Anterior cingulate cortex (tissue), 58 donors: ENCODE measurements around the gene TCAF1.

Experiments used
- DNase-seq, 58 donors: peaks; one replicate each; lab custom pipeline; 2025; lab: John Stamatoyannopoulos, UW

TCAF1 gene, protein sequence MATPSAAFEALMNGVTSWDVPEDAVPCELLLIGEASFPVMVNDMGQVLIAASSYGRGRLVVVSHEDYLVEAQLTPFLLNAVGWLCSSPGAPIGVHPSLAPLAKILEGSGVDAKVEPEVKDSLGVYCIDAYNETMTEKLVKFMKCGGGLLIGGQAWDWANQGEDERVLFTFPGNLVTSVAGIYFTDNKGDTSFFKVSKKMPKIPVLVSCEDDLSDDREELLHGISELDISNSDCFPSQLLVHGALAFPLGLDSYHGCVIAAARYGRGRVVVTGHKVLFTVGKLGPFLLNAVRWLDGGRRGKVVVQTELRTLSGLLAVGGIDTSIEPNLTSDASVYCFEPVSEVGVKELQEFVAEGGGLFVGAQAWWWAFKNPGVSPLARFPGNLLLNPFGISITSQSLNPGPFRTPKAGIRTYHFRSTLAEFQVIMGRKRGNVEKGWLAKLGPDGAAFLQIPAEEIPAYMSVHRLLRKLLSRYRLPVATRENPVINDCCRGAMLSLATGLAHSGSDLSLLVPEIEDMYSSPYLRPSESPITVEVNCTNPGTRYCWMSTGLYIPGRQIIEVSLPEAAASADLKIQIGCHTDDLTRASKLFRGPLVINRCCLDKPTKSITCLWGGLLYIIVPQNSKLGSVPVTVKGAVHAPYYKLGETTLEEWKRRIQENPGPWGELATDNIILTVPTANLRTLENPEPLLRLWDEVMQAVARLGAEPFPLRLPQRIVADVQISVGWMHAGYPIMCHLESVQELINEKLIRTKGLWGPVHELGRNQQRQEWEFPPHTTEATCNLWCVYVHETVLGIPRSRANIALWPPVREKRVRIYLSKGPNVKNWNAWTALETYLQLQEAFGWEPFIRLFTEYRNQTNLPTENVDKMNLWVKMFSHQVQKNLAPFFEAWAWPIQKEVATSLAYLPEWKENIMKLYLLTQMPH

DNA sequence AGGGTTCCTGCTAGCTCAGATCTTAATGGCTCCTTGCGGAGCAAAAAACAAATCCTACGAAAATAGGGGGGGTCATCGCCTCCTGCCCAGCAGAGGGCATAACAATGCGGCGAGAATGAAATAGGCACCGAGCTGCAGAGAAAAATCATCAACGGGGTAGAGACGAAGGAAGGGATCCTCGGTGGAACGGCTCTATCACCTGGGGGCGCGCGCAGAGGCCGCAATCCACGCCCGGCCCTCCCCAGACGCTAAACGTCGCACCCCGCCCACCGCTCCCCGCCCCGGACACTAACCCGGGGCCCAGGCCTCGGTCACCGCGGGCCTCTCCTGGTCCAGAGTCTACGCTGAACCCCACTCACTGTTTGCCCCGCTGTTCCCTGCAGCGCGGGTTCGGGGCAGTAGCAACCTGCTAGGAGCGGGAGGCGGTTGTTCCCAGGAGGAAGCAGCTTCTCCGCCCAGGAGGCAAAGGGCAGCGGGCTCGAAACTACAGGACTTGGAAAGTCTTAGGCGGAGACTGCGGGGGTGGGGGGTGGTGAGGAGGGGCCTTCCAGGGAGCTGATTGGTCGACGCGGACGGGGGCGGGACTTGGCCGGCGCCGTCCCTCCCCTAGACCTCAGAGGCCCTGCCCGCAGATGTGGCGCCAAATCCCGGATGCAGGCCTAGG is at the start of gene TCAF1:
Gene TCAF1 (minus strand): TSS at position 509 of the 664 bp plus-strand sequence. CDS start 25,568 bp downstream, outside the sequence.
- DNase-seq = peak; percentile 39 to 97 (median 91)

DNA sequence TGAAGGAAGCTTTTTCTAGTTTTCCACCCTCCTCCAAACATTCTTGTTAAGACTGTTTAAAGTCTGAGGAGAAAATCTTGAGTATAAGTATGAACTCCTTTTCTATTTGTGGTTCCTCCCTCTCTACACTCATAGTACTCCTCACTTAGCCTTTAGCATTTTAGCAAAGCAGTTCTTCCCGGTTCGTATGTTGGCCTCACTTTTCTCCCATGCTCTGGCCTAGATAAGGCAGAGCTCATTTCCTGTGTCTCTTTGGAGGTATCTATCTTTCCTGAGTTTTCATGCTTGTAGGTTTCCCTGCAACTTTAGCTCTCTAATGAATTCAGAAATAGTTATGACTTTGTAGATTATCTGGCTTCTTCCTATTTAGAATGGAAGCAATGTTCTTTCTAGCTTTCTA is 46.8 kb upstream of the TCAF1 start:
- no peak for DNase-seq

DNA sequence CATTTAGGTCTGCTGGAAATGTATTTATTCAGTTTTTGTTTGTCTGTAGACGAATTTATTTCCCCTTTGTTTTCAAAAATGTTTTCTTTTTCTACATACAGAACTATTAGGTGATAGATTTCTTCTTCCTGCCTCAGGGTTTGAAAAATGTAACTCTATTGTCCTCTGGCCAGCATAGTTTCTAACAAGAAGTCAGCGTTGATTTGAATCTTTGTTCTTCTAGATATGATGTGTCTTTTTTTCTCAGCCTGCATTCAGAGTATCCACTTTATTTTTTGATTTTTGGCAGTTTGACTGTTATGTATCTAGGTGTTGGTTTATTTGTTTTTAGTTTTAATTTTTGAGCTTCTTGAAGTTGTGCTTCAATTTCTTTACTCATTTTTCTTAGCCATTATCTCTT is 45.1 kb upstream of the TCAF1 start:
- DNase-seq = no peak

DNA sequence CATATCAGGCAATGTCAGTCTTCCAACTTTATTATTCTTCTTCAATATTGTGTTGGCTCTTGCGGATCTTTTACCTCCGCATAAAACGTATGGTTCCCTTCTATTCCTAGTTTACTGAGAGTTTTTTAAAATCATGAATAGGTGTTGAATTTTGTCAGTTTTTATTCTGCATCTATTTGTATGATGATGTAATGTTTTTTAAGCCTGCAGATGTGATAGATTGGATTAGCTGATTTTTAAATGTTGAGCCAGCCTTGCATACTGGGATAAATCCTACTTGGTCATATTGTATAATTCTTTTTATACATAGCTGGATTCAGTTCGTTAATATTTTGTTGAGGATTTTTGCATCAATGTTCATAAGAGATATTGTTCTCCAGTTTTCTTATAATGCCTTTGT is 43.4 kb upstream of the TCAF1 start:
- no peak for DNase-seq

DNA sequence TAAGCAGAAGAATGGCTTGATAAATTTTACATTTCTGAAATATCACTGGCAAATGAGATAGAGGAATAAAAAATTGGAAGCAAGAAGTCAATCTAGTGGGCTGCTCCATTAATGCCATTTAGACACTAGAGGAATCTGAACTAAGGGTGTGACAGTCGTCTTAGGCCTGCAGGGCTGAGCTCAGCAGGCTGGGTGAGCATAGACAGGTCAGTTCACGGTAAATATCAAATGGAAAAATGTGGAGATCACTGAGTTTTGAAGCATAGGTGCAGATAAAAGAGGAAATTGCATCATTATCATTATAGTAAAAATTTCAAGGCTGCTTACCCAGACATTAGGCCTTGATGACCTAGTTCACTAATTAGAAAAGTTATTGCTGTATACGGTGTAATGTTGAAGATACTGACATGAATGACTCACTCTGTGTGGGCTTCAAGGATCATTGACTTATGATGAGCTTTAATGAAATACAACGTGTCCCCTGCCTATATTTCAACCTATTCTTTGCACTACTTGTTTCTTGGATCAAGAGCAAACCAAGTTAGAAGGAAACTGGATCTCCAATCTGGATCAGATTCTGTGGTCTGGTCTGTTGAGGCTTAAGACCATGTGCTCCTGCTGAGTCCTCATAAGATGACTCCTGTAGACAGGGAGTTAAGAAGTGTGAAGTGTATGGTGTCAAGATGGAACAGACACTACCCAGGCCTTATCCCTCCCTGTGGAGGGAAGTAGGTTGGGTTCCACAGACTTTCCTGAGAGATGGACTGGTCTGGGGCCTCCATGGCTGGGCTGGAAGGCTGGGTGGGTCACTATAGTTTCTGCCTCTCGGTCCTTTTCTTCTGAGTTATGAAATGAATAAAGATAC is 36.6 kb upstream of the TCAF1 start:
- no peak for DNase-seq

DNA sequence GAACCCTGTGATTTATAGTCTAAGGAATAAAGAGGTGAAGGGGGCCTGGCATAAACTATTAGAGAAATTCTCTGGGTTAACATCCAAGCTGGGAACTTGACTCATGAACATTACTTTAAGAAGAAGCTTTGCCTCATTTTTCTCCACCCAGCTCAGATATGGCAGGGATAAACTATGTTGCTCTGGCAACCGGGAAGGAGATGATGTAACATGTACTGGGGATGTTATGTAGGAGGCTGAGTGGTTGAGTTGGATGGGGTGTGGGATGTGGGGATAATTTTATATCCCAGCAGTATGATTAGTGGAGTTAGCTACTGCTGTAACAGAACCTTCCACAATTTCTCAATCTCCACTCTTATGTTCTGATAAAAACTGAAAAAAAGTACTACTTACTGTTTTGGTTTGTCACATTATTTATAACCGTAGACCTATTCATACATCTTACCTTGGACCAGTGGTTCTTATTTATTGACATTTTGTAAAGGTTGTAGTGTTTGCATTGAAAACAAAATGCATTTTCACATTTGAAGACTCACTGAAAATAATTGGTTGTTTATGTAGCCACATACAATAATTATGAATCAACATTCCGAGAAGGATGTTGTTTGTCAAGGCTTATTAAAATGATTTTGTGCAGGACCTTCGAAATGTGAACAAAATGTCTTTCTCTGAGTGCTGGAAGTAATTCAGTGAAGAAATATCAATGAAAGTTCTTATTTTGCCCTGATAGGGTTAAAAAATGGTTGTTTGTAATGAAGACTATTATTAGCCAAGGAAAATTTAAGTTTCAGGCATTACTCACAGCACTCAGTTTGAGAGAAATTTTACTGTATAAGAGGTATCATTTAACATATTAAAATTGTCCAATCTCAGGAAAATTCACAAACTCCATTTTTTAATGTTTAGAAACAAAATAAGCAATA is 34.4 kb upstream of the TCAF1 start:
- DNase-seq = peak in 11 of 58 donors; percentile 2 to 69 (median 21)

DNA sequence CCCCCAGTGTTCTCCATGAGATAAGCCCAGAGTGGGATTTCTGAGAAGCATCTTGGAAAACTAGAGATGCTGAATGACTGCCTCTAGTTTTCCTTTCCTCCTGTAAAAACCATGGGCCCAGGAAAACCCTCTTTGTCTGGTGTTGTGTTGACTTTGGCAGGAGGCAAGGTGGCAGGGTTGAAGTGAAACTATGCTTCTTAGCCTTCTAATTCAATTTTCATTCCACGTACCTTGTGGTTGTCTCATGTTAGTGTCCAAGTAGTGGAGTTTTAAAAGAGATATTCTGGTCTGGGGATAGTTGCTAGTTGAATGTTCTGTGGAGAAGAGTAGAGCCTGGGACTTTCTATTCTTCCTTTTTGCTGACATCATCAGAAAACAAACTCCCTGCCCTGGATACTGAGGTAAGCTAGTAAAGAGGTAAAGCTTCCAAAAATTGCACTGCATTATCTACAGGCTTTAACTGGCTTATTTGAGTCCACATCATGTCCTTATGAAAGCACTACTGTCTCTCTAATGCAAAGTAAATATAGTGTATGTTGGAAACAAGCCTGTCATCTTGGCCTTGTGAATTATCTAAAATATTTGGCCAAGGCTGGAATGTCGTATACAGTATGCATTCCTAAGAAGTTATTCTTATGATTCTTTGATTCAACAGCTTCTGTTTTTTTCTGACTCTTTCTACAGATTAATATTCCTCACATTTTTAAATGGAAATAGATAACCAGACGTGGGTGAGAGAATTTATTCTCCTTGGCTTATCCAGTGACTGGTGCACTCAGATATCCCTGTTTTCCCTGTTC is 32.8 kb upstream of the TCAF1 start, which contains the start of gene OR2F2:
Gene OR2F2 (plus strand): TSS at position 708 of the 800 bp plus-strand sequence. CDS start 0 bp downstream, at position 708.
- no peak for DNase-seq

DNA sequence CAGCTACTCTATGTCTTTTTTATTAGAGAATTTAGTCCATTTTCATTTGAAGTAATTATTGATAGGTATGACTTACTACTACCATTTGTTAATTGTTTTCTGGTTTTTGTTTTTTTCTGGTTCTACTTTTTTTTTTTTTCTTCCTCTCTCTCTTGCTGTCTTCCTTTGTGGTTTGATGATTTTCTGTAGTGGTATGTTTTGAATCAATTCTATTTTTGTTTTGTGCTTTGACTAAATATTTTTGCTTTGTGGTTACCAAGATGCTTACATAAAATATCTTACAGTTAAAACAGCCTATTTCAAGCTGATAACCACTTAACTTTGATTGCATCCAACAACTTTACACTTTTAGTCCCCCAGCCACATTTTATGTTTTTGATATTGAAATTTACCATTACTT is 29.8 kb upstream of the TCAF1 start:
- DNase-seq = no peak

DNA sequence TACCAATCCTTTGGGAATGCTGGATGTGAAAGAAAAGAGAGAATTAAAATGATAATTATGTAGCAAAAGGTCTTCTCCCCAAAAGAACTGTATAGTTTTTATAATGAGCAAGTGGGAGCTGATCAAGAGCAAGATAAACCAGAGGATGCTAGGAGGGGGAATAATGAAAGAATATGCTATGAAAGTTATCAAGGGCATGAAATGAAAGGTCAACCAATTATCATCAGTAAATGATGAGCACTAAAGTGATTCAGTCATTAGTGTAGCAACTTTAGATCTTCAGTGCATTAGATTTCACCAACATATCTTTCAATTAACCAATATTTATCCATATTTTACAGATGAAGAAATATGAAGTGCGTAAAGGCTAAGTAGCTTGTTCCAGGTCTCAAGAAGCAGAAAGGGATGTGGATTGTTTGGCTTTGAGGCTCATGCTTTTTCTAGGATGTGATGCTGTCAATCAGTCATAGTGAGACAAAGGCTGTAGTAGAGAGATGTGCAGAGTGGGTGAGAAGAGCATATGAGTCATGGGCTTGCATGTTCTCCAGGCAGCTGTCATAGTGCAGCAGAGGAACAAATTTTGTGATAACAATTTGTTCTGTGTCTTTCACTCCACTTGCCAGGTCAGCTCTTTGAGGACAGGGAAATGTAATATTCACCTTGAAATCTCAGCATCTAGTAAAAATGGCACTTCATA is 27.4 kb upstream of the TCAF1 start:
- DNase-seq = peak in 2 of 58 donors; percentile 3 to 33

DNA sequence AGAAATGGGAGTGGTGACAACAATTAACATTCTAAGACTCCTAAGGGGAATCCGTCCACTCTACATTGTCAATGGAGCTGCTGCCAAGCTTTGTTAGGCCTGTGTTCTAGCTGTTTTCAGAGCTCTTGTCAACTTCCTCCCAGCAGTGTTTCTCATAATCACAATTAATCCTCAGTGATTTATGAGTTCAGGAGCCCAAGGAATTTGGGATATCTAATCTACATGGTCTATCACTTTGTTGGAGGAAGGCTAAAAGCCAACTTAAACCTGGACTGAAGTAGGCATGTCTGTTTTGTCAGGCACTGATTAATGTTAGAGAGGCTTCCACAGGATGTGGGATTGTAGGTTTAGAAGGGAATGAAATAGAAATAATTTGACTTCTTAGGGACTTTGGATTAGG is 22.9 kb upstream of the TCAF1 start:
- DNase-seq = no peak

DNA sequence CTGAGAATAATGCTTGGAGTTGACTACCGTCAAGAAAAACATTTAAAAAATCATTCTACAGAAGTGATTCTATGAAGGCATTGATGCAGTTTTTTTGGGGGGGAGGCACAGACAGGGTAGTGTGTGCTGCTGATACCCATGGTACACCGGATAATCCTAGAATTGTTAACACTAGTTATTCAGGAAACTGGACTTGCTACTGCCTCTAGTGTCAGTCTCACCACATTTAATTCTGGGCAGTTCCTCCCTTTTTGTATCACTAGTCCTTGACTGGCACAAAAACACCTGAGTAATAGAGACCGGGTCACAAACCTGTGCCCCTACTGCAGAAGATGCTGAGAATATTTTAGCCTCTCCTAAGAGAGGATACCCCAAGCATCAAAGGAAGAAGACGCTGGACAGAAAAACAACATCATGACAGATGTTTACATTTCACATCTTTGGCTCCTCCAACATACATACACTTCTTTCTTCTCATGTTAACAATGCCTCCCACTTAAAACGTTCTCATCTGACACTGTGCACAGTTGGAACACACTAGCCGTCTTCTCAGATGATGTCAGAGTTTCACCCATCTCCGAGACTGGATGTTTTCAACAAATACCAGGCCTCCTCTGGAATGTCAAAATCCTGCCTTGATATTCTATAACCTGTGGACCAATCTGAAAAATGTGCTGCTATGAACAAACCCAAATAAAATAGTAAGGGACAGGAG is 13.1 kb upstream of the TCAF1 start:
- no peak for DNase-seq

DNA sequence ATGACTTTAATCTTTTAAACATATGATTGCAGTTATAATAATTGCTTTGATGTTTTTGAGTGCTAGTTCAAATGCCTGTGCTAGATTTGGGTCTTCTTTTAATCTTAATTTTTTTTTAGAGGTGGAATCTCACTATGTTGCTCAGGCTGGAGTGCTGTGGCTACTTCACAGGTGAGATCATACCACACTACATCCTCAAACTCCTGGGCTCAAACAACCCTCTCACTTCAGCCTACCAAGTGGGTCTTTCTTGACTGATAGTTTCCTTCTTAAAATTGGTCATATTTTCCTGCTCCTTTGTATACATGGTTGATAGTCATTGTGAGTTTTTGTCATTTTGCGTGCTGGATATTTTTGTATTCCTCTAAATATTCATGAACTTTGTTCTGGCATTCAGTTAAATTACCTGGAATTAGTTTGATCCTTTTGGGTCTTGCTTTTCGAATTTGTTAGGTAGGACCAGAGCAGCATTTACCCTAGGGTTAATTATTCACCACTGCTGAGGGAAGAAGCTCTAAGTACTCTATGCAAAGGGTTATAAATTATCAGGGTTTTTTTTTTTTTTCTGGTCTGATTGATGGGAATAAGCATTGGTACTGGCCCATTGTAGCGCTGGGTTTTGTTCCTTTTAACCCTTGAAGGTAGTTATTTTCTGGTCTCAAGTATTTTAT is 12.1 kb upstream of the TCAF1 start:
- no peak for DNase-seq

DNA sequence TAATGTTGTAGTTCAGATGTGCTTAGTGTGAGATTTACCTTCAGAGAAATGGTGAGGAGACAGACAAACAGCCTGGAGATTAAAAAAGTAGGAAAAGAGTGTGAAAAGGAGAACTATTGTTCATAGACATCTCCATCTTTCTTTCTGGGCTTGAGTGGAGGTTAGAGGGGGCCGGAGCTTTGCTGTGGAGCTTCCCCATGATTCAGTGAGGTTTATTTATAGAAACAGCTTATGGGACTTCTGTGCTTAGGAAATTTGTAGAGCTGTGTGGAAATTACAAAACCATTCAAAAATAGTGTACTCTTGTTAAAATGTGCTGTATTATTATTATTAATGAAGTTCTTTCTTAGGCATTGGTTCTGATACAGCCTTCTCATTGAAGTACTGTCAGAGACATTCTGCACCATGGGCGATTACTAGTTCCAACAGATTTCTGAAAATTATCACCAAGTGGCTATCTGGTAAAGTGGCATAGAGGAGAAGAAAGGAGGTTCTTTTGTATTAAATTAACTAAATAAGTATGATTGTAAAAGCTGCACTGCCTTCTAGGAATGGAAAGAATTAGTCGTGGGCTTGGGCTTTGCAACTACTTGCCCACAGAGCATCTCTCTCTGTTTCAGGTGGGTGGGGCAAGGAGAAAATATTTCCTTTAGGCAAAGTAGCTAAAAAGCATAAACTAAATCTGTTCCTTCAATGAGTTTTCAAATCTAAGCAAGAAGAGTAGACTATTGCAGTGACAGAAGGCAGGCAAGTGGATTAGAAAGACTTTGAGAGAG is 8.7 kb upstream of the TCAF1 start:
- no peak for DNase-seq

DNA sequence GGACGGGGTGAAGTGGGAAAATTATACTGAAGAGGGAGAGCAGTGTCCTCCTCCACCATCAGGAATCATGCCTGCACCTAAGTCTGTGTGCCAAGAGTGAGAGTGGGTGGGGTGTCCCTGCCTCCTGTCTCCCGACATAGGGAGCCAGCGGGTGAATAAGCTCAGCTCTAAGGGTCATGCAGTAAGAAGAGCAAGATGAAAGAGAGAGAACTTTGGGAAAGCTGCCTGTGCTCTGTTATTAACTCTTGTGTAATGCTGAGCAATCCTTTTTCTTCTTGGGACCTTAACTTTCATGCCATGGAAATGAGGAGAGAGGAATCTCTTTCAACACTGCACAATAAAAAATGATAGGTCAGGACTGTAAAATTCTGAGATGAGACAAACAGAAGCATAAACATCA is 7.9 kb upstream of the TCAF1 start:
- DNase-seq = no peak

DNA sequence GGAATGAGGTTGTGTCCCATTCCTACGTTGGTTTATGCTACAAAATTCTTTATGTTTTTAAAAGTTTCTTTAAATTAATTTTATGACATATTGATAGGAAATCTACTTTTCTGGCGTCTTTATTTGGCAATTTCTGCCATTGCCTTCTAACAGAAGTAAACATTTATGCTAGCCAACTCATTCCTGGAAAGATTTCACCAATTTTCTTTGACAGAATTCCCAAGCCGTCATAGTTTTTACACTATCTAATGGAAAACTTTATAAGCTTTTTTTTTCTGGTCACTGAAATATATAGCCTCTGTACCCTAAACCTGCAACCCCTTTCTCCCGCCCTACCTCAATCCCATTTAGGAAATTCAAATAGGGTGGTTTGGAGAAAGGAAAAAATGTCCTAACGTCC is 6.1 kb upstream of the TCAF1 start:
- DNase-seq = no peak
